B cell (primary cell): ENCODE results near the gene ERC2. TPM values are rescaled to one million over a fixed set of nuclear protein-coding genes. Genes with fewer than 3 reads are reported as not detected.

Experiments used
- ATAC-seq: fragments of 200-7000 bp; cut with Tn5 transposase; one replicate; pipeline ENCODE4 v1.10.0; 2021; ENCODE audit warnings: low read depth, mild to moderate bottlenecking, moderate number of reproducible peaks, moderate library complexity
- CTCF ChIA-PET: fragments of 350-600 bp; sonication (Branson Sonifier 250); formaldehyde crosslinking; loops from one replicate; lab custom pipeline; 2021; ENCODE audit warnings: antibody characterized with exemption, inconsistent platforms; lab: Charles Lee
- POLR2A ChIA-PET: fragments of 350-600 bp; sonication (Branson Sonifier 250); formaldehyde crosslinking; loops from one replicate; lab custom pipeline; 2021; ENCODE audit warnings: antibody characterized with exemption; lab: Charles Lee
- DNase-seq: peaks from one replicate; pipeline ENCODE4 v3.0.0; 2013
- H2AFZ ChIP-seq: 2 replicates; pipeline ENCODE4 v1.6.1; 2012; ENCODE audit warnings: mild to moderate bottlenecking, low read depth, low read length; ENCODE audit not compliant: insufficient read depth, poor library complexity, severe bottlenecking
- H3K27ac ChIP-seq, 2 donors: 1 replicate in 1 of 2; 2 replicates in 1 of 2; pipeline ENCODE4 v1.5.1; 2012 to 2013; ENCODE audit warnings: low read length in 2 of 2, mild to moderate bottlenecking in 2 of 2, moderate library complexity in 1 of 2
- H3K27me3 ChIP-seq, 4 experiments: fragments of 200-600 bp in 1 of 4; sonication (generic) in 1 of 4; replicated peaks in 1 of 4; 1 replicate in 2 of 4; 2 replicates in 2 of 4; pipeline versions ENCODE4 v1.6.1 to v1.7.0; 2013 to 2016; ENCODE audit warnings: low read length in 3 of 4, mild to moderate bottlenecking in 2 of 4, mixed read lengths in 1 of 4, moderate library complexity in 1 of 4; ENCODE audit not compliant: insufficient read depth in 4 of 4, control insufficient read depth in 3 of 4; ENCODE audit errors: control extremely low read depth in 1 of 4
- H3K36me3 ChIP-seq, 2 experiments: replicated peaks in 1 of 2; 1 replicate in 1 of 2; 2 replicates in 1 of 2; pipeline versions ENCODE4 v1.6.1 to v1.7.1; 2013; ENCODE audit warnings: low read length in 1 of 2; ENCODE audit not compliant: insufficient read depth in 2 of 2, control insufficient read depth in 1 of 2; ENCODE audit errors: control extremely low read depth in 1 of 2, extremely low read depth in 1 of 2
- H3K4me1 ChIP-seq, 2 donors: fragments of 200-600 bp in 1 of 2; sonication (generic) in 1 of 2; 1 replicate in 1 of 2; 2 replicates in 1 of 2; pipeline versions ENCODE4 v1.5.1 to v1.6.1; 2013 to 2017; ENCODE audit warnings: low read length in 2 of 2; ENCODE audit not compliant: control insufficient read depth in 2 of 2, insufficient read depth in 2 of 2
- H3K4me2 ChIP-seq: replicated peaks from 2 replicates; pipeline ENCODE3; 2012; ENCODE audit warnings: mild to moderate bottlenecking, low read depth, low read length; ENCODE audit not compliant: poor library complexity, severe bottlenecking
- H3K4me3 ChIP-seq, 5 experiments: fragments of 200-600 bp in 1 of 5; sonication (generic) in 1 of 5; 1 replicate in 3 of 5; 2 replicates in 2 of 5; pipeline versions ENCODE4 v1.5.1 to v1.7.0; 2011 to 2016; ENCODE audit warnings: low read length in 4 of 5, mild to moderate bottlenecking in 4 of 5, low read depth in 2 of 5, control low read depth in 1 of 5, moderate library complexity in 1 of 5; ENCODE audit not compliant: insufficient read depth in 1 of 5; ENCODE audit errors: control extremely low read depth in 1 of 5, extremely low read depth in 1 of 5
- H3K79me2 ChIP-seq: fragments of 200-600 bp; sonication (generic); one replicate; pipeline ENCODE4 v1.6.0; 2016; ENCODE audit warnings: low read length; ENCODE audit not compliant: control insufficient read depth, insufficient read depth
- H3K9ac ChIP-seq: fragments of 200-600 bp; sonication (generic); 2 replicates; pipeline ENCODE4 v1.6.1; 2017; ENCODE audit warnings: mild to moderate bottlenecking, low read length, moderate library complexity
- H3K9me3 ChIP-seq, 3 donors: one replicate each; pipeline versions ENCODE4 v1.6.1 to v1.7.1; 2013; ENCODE audit warnings: low read length in 2 of 3; ENCODE audit not compliant: control insufficient read depth in 2 of 3, insufficient read depth in 1 of 3; ENCODE audit errors: control extremely low read depth in 1 of 3
- H4K20me1 ChIP-seq: 2 replicates; pipeline ENCODE4 v1.6.0; 2012; ENCODE audit warnings: mild to moderate bottlenecking, low read length; ENCODE audit not compliant: insufficient read depth, control insufficient read depth, poor library complexity, severe bottlenecking
- H3K27ac Mint-ChIP-seq: one replicate; pipeline ENCODE4 v1.8.0; 2021; ENCODE audit warnings: mixed read lengths
- H3K27me3 Mint-ChIP-seq: one replicate; pipeline ENCODE4 v1.8.0; 2021; ENCODE audit warnings: mixed read lengths
- H3K4me1 Mint-ChIP-seq: one replicate; pipeline ENCODE4 v1.8.0; 2021; ENCODE audit warnings: mixed read lengths
- H3K4me3 Mint-ChIP-seq: one replicate; pipeline ENCODE4 v1.8.0; 2021; ENCODE audit warnings: mixed read lengths
- H3K9me3 Mint-ChIP-seq: one replicate; pipeline ENCODE4 v1.8.0; 2022; ENCODE audit warnings: mixed read lengths; ENCODE audit not compliant: insufficient read depth
- CTCF ChIP-seq: fragments of 200-600 bp; IDR thresholded peaks from one replicate; pipeline ENCODE4 v1.8.0; 2022; ENCODE audit warnings: antibody characterized with exemption, mild to moderate bottlenecking
- EZH2 ChIP-seq: IDR thresholded peaks from 2 replicates; pipeline ENCODE4 v1.6.1; 2012; ENCODE audit warnings: borderline replicate concordance, low read depth, mild to moderate bottlenecking, moderate library complexity, low read length; ENCODE audit not compliant: insufficient read depth, poor library complexity, severe bottlenecking
- WGBS: methylation state at CpG from one replicate; pipeline ENCODE4 v1.1.5; 2013; ENCODE audit warnings: missing lambda C conversion rate; ENCODE audit not compliant: insufficient coverage; 5-methylcytosine and 5-hydroxymethylcytosine counted together
- intact Hi-C: fragments of 100-400 bp; cut with micrococcal nuclease; formaldehyde crosslinking; loops from one replicate; pipeline ENCODE4 v1.10.0; 2022
- polyA plus RNA-seq: library from polyadenylated mRNA; depleted of rRNA; stranded (reverse); fragments of >200 nt; gene quantifications from 2 replicates; pipeline ENCODE4 v1.2.3, GENCODE V29; 2012
- total RNA-seq, 2 donors: library from RNA; stranded (reverse); fragments of 120-200 nt in 1 of 2; gene quantifications; 1 replicate in 1 of 2; 2 replicates in 1 of 2; pipeline versions ENCODE4 v1.2.3 to v1.2.4, GENCODE V29; 2013 to 2022

The ERC2 gene
- total and polyA plus RNA-seq, 2 donors (not counting 1 experiment from before 2014, with no cell fraction given): not detected

GRCh38 chr3:56253941-56254665 lies 214.2 kb downstream of the ERC2 start:
- no peaks in the 10 kb centered on the region for H3K36me3 ChIP-seq
- ChIA-PET CTCF (interaction anchor here (1.2 to 3.8 kb wide), 2 partner anchors 9 to 22 kb away, joined by 3 to 11 read pairs; no protein-coding TSS in a partner anchor), POLR2A (no interaction called here)
- no peak overlapping the region for H3K4me2 ChIP-seq
- Mint-ChIP-seq H3K27ac (no peak overlapping the region), H3K9me3 (no peaks in the 10 kb centered on the region), H3K4me3 (no peak overlapping the region), H3K4me1 (no peaks in the 10 kb centered on the region), H3K27me3 (peaks cover 9% of the 10 kb centered on the region)
- H3K27ac ChIP-seq: no peak overlapping the region
- H3K4me3 ChIP-seq: no peak overlapping the region
- no peak overlapping the region for H2AFZ ChIP-seq
- H3K4me1 ChIP-seq: no peaks in the 10 kb centered on the region
- H3K9me3 ChIP-seq: no peaks in the 10 kb centered on the region
- intact Hi-C loops: no loop called here
- H3K9ac ChIP-seq: no peak overlapping the region
- H4K20me1 ChIP-seq: no peaks in the 10 kb centered on the region
- TF ChIP-seq EZH2 (no peak), CTCF (no peak)
- no peak for ATAC-seq
- no peak for DNase-seq
- H3K79me2 ChIP-seq: no peaks in the 10 kb centered on the region
- WGBS: 69% methylated on average over 4 of the region's 7 CpGs
- H3K27me3 ChIP-seq: no peaks in the 10 kb centered on the region

GRCh38 chr3:56251343-56251945 lies 216.8 kb downstream of the ERC2 start:
- CTCF ChIA-PET: interaction anchor here (0.6 to 2.5 kb wide), 8 partner anchors 9 to 1823 kb away, joined by 3 to 12 read pairs (median 4); no protein-coding TSS in a partner anchor
- no peaks in the 10 kb centered on the region for H3K9me3 ChIP-seq
- H3K4me1 Mint-ChIP-seq: no peaks in the 10 kb centered on the region
- H3K27me3 Mint-ChIP-seq: peaks cover 6% of the 10 kb centered on the region
- H3K79me2 ChIP-seq: no peaks in the 10 kb centered on the region
- no peak overlapping the region for H3K9ac ChIP-seq
- TF ChIP-seq CTCF (peak; percentile 86), EZH2 (no peak)
- no peaks in the 10 kb centered on the region for H3K27me3 ChIP-seq
- H2AFZ ChIP-seq: no peak overlapping the region
- intact Hi-C loops: no loop called here
- WGBS: no CpG with 5 or more reads among the region's 3 CpGs
- no peaks in the 10 kb centered on the region for H4K20me1 ChIP-seq
- no peak overlapping the region for H3K4me3 ChIP-seq
- DNase-seq (peak; percentile 30), ATAC-seq (no peak)
- H3K4me1 ChIP-seq: no peaks in the 10 kb centered on the region
- H3K9me3 Mint-ChIP-seq: no peaks in the 10 kb centered on the region
- POLR2A ChIA-PET: no interaction called here
- no peak overlapping the region for H3K27ac ChIP-seq
- no peak overlapping the region for H3K27ac Mint-ChIP-seq
- H3K4me3 Mint-ChIP-seq: no peak overlapping the region
- no peak overlapping the region for H3K4me2 ChIP-seq
- H3K36me3 ChIP-seq: no peaks in the 10 kb centered on the region
